Spinal cord (tissue), 10 donors: ENCODE results near the gene TEKT3. TPM values are rescaled to one million over a fixed set of nuclear protein-coding genes. Genes with fewer than 3 reads are reported as not detected.

Experiments
- DNase-seq, 6 donors: peaks; one replicate each; pipeline versions ENCODE4 v3.0.0 to v3.0.0-alpha.2; 2013 to 2015; ENCODE audit warnings: low spot score in 6 of 6, low read depth in 4 of 6
- H3K27ac ChIP-seq: one replicate; pipeline ENCODE4 v1.5.1; 2013; ENCODE audit warnings: low read depth, low read length, control low read depth
- H3K27me3 ChIP-seq: one replicate; pipeline ENCODE4 v1.6.1; 2013; ENCODE audit warnings: low read length; ENCODE audit not compliant: control insufficient read depth, insufficient read depth
- H3K36me3 ChIP-seq: one replicate; pipeline ENCODE4 v1.6.1; 2013; ENCODE audit warnings: low read length; ENCODE audit not compliant: control insufficient read depth, insufficient read depth
- H3K4me1 ChIP-seq: one replicate; pipeline ENCODE4 v1.6.1; 2013; ENCODE audit warnings: low read length; ENCODE audit not compliant: control insufficient read depth, insufficient read depth
- H3K4me3 ChIP-seq: one replicate; pipeline ENCODE4 v1.5.1; 2013; ENCODE audit warnings: low read depth, low read length, control low read depth
- H3K9me3 ChIP-seq: one replicate; pipeline ENCODE4 v1.6.1; 2013; ENCODE audit warnings: low read length; ENCODE audit not compliant: control insufficient read depth, insufficient read depth
- WGBS: methylation state at CpG from one replicate; pipeline ENCODE4 v1.1.5; 2013; ENCODE audit warnings: missing lambda C conversion rate; ENCODE audit not compliant: insufficient coverage; 5-methylcytosine and 5-hydroxymethylcytosine counted together
- polyA plus RNA-seq, 2 donors: library from polyadenylated mRNA; unstranded; fragments of 120-200 nt; gene quantifications; one replicate each; pipeline ENCODE4 v1.2.1, GENCODE V29; 2013; ENCODE audit not compliant: insufficient read length in 2 of 2
- total RNA-seq, 2 donors: library from RNA; depleted of rRNA in 1 of 2; stranded (reverse); fragments of 120-200 nt in 1 of 2; fragments of >200 nt in 1 of 2; gene quantifications; one replicate each; pipeline versions ENCODE4 v1.2.3 to v1.2.4, GENCODE V29; 2013 to 2014
- donor health status: healthy.

TEKT3 gene
- total and polyA plus RNA-seq, 4 donors, result 1.1 to 9.3 (median 2.6) TPM

- H3K27me3 ChIP-seq, result peaks cover 36% of the 10 kb centered on the region
- no peak within 1 kb of the TSS for H3K27ac ChIP-seq
- H3K4me1 ChIP-seq, result peaks cover 42% of the 10 kb centered on the region
- H3K36me3 ChIP-seq, result no peaks in the 10 kb centered on the region
- WGBS, result 47% methylated on average over 5 of the region's 6 CpGs
- peak in 1 of 6 donors; percentile 50 for DNase-seq
- no peaks in the 10 kb centered on the region for H3K9me3 ChIP-seq
- peak within 1 kb of the TSS; percentile 38 for H3K4me3 ChIP-seq
These were observed 76.3 kb downstream of the TEKT3 start, which contains the start of gene PMP22 for GRCh38 chr17:15265131-15265530. PMP22 (minus strand) TSS chr17:15265326; CDS start chr17:15260727, 4,599 bp downstream.

- WGBS, result 95% methylated on average over 2 of the region's 2 CpGs
- H3K9me3 ChIP-seq, result no peaks in the 10 kb centered on the region
- no peaks in the 10 kb centered on the region for H3K36me3 ChIP-seq
- DNase-seq, result no peak
- H3K4me3 ChIP-seq, result peak overlapping the region; percentile 38
- H3K4me1 ChIP-seq, result peaks cover 42% of the 10 kb centered on the region
- no peak overlapping the region for H3K27ac ChIP-seq
- H3K27me3 ChIP-seq, result peaks cover 36% of the 10 kb centered on the region
These were observed 76.9 kb downstream of the TEKT3 start for GRCh38 chr17:15264542-15264941.

GRCh38 chr17:15263680-15264079 lies 77.7 kb downstream of the TEKT3 start:
- no peak for DNase-seq
- peaks cover 48% of the 10 kb centered on the region for H3K4me1 ChIP-seq
- no peaks in the 10 kb centered on the region for H3K9me3 ChIP-seq
- no peaks in the 10 kb centered on the region for H3K36me3 ChIP-seq
- peak overlapping the region; percentile 98 for H3K27ac ChIP-seq
- no CpG with 5 or more reads among the region's 3 CpGs for WGBS
- H3K4me3 ChIP-seq, result peak overlapping the region; percentile 78
- peaks cover 36% of the 10 kb centered on the region for H3K27me3 ChIP-seq

- Histone ChIP-seq H3K27me3 (peaks cover 36% of the 10 kb centered on the region), H3K9me3 (no peaks in the 10 kb centered on the region), H3K27ac (peak overlapping the region; percentile 98), H3K36me3 (no peaks in the 10 kb centered on the region), H3K4me3 (peak overlapping the region; percentile 78), H3K4me1 (peaks cover 48% of the 10 kb centered on the region)
- peak in 4 of 6 donors; percentile 37 to 87 (median 53) for DNase-seq
- WGBS, result 0% methylated on average over 7 of the region's 17 CpGs
These were observed 78.2 kb downstream of the TEKT3 start for GRCh38 chr17:15263206-15263579.

- Histone ChIP-seq H3K27ac (peak overlapping the region; percentile 98), H3K36me3 (no peaks in the 10 kb centered on the region), H3K27me3 (peaks cover 36% of the 10 kb centered on the region), H3K4me3 (peak overlapping the region; percentile 78), H3K9me3 (no peaks in the 10 kb centered on the region), H3K4me1 (peaks cover 48% of the 10 kb centered on the region)
- DNase-seq, result peak in 4 of 6 donors; percentile 46 to 90 (median 56)
- WGBS, result under 1% methylated on average over 57 of the region's 60 CpGs
These were observed 78.8 kb downstream of the TEKT3 start for GRCh38 chr17:15262291-15263205.

GRCh38 chr17:15261802-15262290 lies 79.6 kb downstream of the TEKT3 start:
- 10% methylated on average over 8 of the region's 9 CpGs for WGBS
- H3K4me3 ChIP-seq, result peak overlapping the region; percentile 78
- H3K36me3 ChIP-seq, result no peaks in the 10 kb centered on the region
- H3K9me3 ChIP-seq, result no peaks in the 10 kb centered on the region
- peak overlapping the region; percentile 98 for H3K27ac ChIP-seq
- DNase-seq, result peak in 2 of 6 donors; percentile 20 to 24
- H3K4me1 ChIP-seq, result peaks cover 55% of the 10 kb centered on the region
- H3K27me3 ChIP-seq, result peaks cover 36% of the 10 kb centered on the region

- H3K4me1 ChIP-seq, result peaks cover 59% of the 10 kb centered on the region
- DNase-seq, result peak in 4 of 6 donors; percentile 19 to 78 (median 55)
- H3K27ac ChIP-seq, result peak overlapping the region; percentile 98
- 2% methylated on average over 26 of the region's 32 CpGs for WGBS
- peaks cover 36% of the 10 kb centered on the region for H3K27me3 ChIP-seq
- no peaks in the 10 kb centered on the region for H3K9me3 ChIP-seq
- no peaks in the 10 kb centered on the region for H3K36me3 ChIP-seq
- H3K4me3 ChIP-seq, result peak overlapping the region; percentile 78
These were observed 80.1 kb downstream of the TEKT3 start for GRCh38 chr17:15261258-15261801.

GRCh38 chr17:15260376-15261257 lies 80.8 kb downstream of the TEKT3 start:
- peak overlapping the region; percentile 98 for H3K27ac ChIP-seq

More at GRCh38 chr17:15260376-15261257, 80.8 kb downstream of the TEKT3 start:
- no peaks in the 10 kb centered on the region for H3K36me3 ChIP-seq
- DNase-seq, result peak in 5 of 6 donors; percentile 69 to 95 (median 77)
- under 1% methylated on average over 61 of the region's 67 CpGs for WGBS
- H3K9me3 ChIP-seq, result no peaks in the 10 kb centered on the region
- peak overlapping the region; percentile 78 for H3K4me3 ChIP-seq
- peaks cover 33% of the 10 kb centered on the region for H3K27me3 ChIP-seq
- H3K4me1 ChIP-seq, result peaks cover 64% of the 10 kb centered on the region
